ENCODE results near the gene MEI1.

The MEI1 gene

DNA sequence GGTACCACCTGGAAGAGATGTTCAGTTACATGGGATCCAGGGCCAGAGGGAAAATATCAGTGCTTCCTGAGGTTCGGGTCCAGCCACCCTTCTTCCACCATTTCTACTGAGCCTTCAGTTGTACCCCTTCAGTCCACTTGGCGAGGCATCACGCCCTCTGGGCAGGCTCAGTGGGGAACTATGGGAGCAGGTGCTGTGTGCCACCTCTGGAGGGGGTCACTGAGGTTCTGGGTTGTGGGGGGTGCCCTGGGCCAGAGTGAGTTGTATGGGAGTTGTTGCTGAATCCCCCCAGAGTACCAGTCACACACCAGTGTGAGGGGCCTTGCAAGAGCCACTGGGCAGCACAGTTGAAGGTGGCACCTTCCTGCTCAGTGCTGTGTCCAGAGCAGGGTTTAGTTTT lies 130.9 kb downstream of the MEI1 start:
- Histone ChIP-seq H3K27me3 (ENCODE audit: insufficient read depth, low read depth) (no peaks in the 10 kb centered on the region), H3K36me3 (ENCODE audit: insufficient read depth) (no peaks in the 10 kb centered on the region), H3K4me1 (ENCODE audit: low read depth, poor library complexity, severe bottlenecking) (peaks cover 67% of the 10 kb centered on the region), H3K4me3 (IDR thresholded peaks at IDR 0.05; ENCODE audit: insufficient read depth, low read depth, low read length) (no peak overlapping the region), H2AFZ (ENCODE audit: low read depth) (no peak overlapping the region), H3K27ac (no peak overlapping the region), H3K79me2 (ENCODE audit: insufficient read depth, low read depth) (peaks cover 16% of the 10 kb centered on the region), H3K4me2 (no peak overlapping the region), H4K20me1 (ENCODE audit: insufficient read depth) (no peaks in the 10 kb centered on the region), H3K9ac (no peak overlapping the region)
- TF ChIP-seq, protein P1, sequence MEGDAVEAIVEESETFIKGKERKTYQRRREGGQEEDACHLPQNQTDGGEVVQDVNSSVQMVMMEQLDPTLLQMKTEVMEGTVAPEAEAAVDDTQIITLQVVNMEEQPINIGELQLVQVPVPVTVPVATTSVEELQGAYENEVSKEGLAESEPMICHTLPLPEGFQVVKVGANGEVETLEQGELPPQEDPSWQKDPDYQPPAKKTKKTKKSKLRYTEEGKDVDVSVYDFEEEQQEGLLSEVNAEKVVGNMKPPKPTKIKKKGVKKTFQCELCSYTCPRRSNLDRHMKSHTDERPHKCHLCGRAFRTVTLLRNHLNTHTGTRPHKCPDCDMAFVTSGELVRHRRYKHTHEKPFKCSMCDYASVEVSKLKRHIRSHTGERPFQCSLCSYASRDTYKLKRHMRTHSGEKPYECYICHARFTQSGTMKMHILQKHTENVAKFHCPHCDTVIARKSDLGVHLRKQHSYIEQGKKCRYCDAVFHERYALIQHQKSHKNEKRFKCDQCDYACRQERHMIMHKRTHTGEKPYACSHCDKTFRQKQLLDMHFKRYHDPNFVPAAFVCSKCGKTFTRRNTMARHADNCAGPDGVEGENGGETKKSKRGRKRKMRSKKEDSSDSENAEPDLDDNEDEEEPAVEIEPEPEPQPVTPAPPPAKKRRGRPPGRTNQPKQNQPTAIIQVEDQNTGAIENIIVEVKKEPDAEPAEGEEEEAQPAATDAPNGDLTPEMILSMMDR (conservative IDR thresholded peaks at IDR 0.05; ENCODE audit: low read depth, low read length): no peak

DNA sequence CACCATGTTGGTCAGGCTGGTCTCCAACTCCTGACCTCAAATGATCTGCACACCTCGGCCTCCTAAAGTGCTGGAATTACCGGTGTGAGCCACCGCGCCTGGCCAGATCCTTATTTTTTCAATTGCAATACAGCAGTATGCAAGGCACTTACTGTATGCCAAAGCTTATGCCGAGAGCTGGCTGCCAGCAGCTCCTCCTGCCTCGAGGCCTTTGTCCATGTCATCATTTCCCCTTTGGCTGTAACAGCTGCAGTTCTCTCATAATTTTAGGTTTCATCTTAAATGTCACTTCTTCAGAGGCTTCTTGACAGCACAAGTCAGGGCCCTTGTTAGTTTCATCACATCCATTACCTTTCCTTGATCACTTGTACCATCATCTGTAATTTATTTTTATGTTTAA lies 132.1 kb downstream of the MEI1 start:
- Histone ChIP-seq H3K4me3 (IDR thresholded peaks at IDR 0.05; ENCODE audit: insufficient read depth, low read depth, low read length) (no peak overlapping the region), H3K79me2 (ENCODE audit: insufficient read depth, low read depth) (peaks cover 28% of the 10 kb centered on the region), H3K27me3 (ENCODE audit: insufficient read depth, low read depth) (no peaks in the 10 kb centered on the region), H3K9ac (no peak overlapping the region), H3K27ac (no peak overlapping the region), H3K4me1 (ENCODE audit: low read depth, poor library complexity, severe bottlenecking) (peaks cover 70% of the 10 kb centered on the region), H3K4me2 (no peak overlapping the region), H2AFZ (ENCODE audit: low read depth) (no peak overlapping the region), H4K20me1 (ENCODE audit: insufficient read depth) (0 out of 2 replicates have a peak, but pooled peaks cover 5% of the 10 kb centered on the region), H3K36me3 (ENCODE audit: insufficient read depth) (no peaks in the 10 kb centered on the region)
- TF ChIP-seq, protein P1 (conservative IDR thresholded peaks at IDR 0.05; ENCODE audit: low read depth, low read length): no peak

DNA sequence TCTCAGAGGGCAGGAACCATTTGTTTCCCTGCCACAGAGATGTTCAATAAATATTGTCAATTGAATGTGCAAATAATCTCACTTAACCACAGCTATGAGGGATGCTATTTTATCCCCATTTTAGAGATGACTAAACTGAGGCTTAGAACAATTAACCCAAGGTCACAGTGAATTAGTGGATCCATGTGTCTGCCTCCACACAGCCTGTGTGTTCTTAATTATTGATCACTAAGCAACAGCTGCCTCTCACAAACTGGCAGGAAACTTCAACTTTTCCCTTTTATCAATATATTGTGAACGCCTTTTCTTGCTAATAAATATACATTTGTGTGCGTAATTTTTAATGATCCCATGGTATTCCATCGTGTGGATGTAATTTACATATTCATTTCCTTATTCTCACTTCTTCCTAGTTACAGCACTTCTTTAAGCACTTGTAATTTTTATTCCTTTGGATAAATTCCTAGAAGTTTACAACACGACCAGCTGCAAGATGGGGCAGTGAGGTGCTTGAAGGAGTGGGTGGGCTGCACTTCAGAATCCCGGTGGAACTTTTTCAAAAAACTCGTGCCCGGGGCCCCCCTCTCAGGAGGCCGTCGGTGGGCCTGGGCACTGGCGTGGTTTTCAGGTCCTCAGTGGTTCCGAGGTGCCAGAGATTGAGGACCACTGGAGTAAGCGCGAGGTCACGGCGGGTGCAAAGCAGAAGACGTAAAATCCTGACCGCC lies 132.7 kb downstream of the MEI1 start:
- peaks cover 64% of the 10 kb centered on the region for H3K4me1 ChIP-seq (ENCODE audit: low read depth, poor library complexity, severe bottlenecking)
- TF ChIP-seq, protein P1 (conservative IDR thresholded peaks at IDR 0.05; ENCODE audit: low read depth, low read length): no peak
- no peaks in the 10 kb centered on the region for H3K27me3 ChIP-seq (ENCODE audit: insufficient read depth, low read depth)
- peak overlapping the region; percentile 17; the same call in 1 of the 2 replicates for H2AFZ ChIP-seq (ENCODE audit: low read depth)
- H3K79me2 ChIP-seq (ENCODE audit: insufficient read depth, low read depth): peaks cover 34% of the 10 kb centered on the region
- H4K20me1 ChIP-seq (ENCODE audit: insufficient read depth): 0 out of 2 replicates have a peak, but pooled peaks cover 5% of the 10 kb centered on the region
- H3K9ac ChIP-seq: peak overlapping the region; percentile 90
- H3K27ac ChIP-seq: peak overlapping the region; percentile 77
- no peak overlapping the region for H3K4me3 ChIP-seq (IDR thresholded peaks at IDR 0.05; ENCODE audit: insufficient read depth, low read depth, low read length)
- H3K4me2 ChIP-seq: peak overlapping the region; percentile 42
- H3K36me3 ChIP-seq (ENCODE audit: insufficient read depth): peaks cover 3% of the 10 kb centered on the region; the same call in 1 of the 2 replicates

DNA sequence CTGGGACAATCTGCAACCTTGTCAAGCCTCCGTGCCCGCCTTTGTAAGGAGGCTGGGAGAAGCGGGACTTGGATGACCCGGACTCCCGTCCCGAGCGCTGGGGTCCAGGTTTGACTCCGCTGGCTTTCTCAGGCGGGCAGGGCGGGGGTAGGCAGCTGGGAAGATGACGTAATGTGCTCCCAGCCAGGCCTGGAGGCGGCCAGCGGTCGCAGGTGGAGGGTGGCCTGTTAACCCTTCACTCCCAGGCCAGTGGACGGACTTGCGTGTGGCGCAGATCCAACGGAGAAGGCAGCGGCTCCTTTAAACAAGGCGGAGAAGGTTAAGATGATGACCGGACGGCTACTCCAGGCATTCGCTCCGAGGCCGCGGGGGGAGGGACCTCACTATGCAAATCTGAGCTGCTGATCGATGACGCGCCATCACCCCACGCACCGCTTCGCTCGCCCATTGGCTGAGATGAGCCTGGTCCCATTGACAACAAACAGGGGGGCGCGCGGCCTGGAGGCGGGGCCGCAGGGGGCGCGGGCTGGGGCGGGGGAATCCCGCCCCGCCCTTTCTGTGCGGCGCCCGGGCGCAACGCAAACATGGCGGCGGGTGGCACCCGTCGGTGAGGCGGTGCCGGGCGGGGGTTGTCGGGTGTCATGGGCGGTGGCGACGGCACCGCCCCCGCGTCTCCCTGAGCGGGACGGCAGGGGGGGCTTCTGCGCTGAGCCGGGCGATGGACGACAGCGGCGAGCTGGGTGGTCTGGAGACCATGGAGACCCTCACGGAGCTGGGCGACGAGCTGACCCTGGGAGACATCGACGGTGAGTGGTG lies 133.5 kb downstream of the MEI1 start, which contains the start of gene SREBF2:
TSS of gene SREBF2 (plus strand) at position 553 of the 816 bp plus-strand sequence. CDS start at position 719, 166 bp downstream.
- Histone ChIP-seq H3K4me1 (ENCODE audit: low read depth, poor library complexity, severe bottlenecking) (peaks cover 56% of the 10 kb centered on the region), H3K79me2 (ENCODE audit: insufficient read depth, low read depth) (peaks cover 42% of the 10 kb centered on the region), H3K9ac (peak within 1 kb of the TSS; percentile 90), H3K36me3 (ENCODE audit: insufficient read depth) (peaks cover 6% of the 10 kb centered on the region; the same call in 1 of the 2 replicates), H3K27ac (peak within 1 kb of the TSS; percentile 77), H3K27me3 (ENCODE audit: insufficient read depth, low read depth) (no peaks in the 10 kb centered on the region), H3K4me3 (IDR thresholded peaks at IDR 0.05; ENCODE audit: insufficient read depth, low read depth, low read length) (no peak within 1 kb of the TSS), H3K4me2 (peak within 1 kb of the TSS; percentile 85), H2AFZ (ENCODE audit: low read depth) (peak within 1 kb of the TSS; percentile 19), H4K20me1 (ENCODE audit: insufficient read depth) (0 out of 2 replicates have a peak, but pooled peaks cover 5% of the 10 kb centered on the region)
- TF ChIP-seq, protein P1 (conservative IDR thresholded peaks at IDR 0.05; ENCODE audit: low read depth, low read length): no peak

Measured in KMS-11 (cell line).